H9 (cell line): ENCODE data around the gene KIF5A. TPM values are rescaled to one million over a fixed set of nuclear protein-coding genes. Genes with fewer than 3 reads are reported as not detected.

ENCODE experiments used
- DNase-seq: peaks from one replicate; pipeline ENCODE4 v3.0.0-alpha.2; 2017
- H2AFZ ChIP-seq: one replicate; pipeline ENCODE4 v1.6.1; 2013; ENCODE audit warnings: mild to moderate bottlenecking, low read length, control low read depth, moderate library complexity
- H2AK5ac ChIP-seq: 2 replicates; pipeline ENCODE4 v1.6.1; 2013; ENCODE audit warnings: low read length, control low read depth, mixed read lengths; ENCODE audit not compliant: insufficient read length
- H2BK120ac ChIP-seq: one replicate; pipeline ENCODE4 v1.6.1; 2013; ENCODE audit warnings: low read depth, mild to moderate bottlenecking, low read length, control low read depth, inconsistent platforms; ENCODE audit not compliant: poor library complexity, severe bottlenecking
- H2BK12ac ChIP-seq: 2 replicates; pipeline ENCODE4 v1.6.1; 2013; ENCODE audit warnings: low read length, control low read depth, mixed read lengths, low read depth; ENCODE audit not compliant: insufficient read length
- H2BK15ac ChIP-seq: 2 replicates; pipeline ENCODE4 v1.6.1; 2013; ENCODE audit warnings: low read depth, low read length, control low read depth
- H2BK20ac ChIP-seq: one replicate; pipeline ENCODE4 v1.6.1; 2013; ENCODE audit warnings: low read depth, mild to moderate bottlenecking, low read length, control low read depth, inconsistent platforms; ENCODE audit not compliant: poor library complexity, severe bottlenecking
- H2BK5ac ChIP-seq: 2 replicates; pipeline ENCODE4 v1.6.1; 2013; ENCODE audit warnings: low read length, control low read depth, mixed read lengths; ENCODE audit not compliant: insufficient read length
- H3K14ac ChIP-seq: 2 replicates; pipeline ENCODE4 v1.6.1; 2013; ENCODE audit warnings: low read length, control low read depth; ENCODE audit not compliant: insufficient read depth
- H3K18ac ChIP-seq: 2 replicates; pipeline ENCODE4 v1.6.1; 2013; ENCODE audit warnings: low read depth, mild to moderate bottlenecking, mixed read lengths, low read length, control low read depth; ENCODE audit not compliant: insufficient read length
- H3K23ac ChIP-seq: 2 replicates; pipeline ENCODE4 v1.6.1; 2013; ENCODE audit warnings: low read length, control low read depth, mixed read lengths, low read depth; ENCODE audit not compliant: insufficient read length
- H3K23me2 ChIP-seq: 2 replicates; pipeline ENCODE4 v1.6.1; 2013; ENCODE audit warnings: low read depth, mild to moderate bottlenecking, mixed read lengths, low read length, control low read depth; ENCODE audit not compliant: insufficient read length, poor library complexity, severe bottlenecking
- H3K27ac ChIP-seq: 2 replicates; pipeline ENCODE4 v1.5.1; 2013; ENCODE audit warnings: low read length, control low read depth, mixed read lengths, low read depth; ENCODE audit not compliant: insufficient read length
- H3K27me3 ChIP-seq: 2 replicates; pipeline ENCODE4 v1.6.1; 2013; ENCODE audit warnings: low read length, control low read depth, inconsistent platforms; ENCODE audit not compliant: insufficient read depth
- H3K4ac ChIP-seq: 2 replicates; pipeline ENCODE4 v1.6.1; 2013; ENCODE audit warnings: low read depth, mild to moderate bottlenecking, control low read depth, inconsistent platforms, low read length, moderate library complexity
- H3K4me1 ChIP-seq: 2 replicates; pipeline ENCODE4 v1.6.1; 2013; ENCODE audit warnings: low read length, control low read depth, inconsistent platforms; ENCODE audit not compliant: insufficient read depth
- H3K4me2 ChIP-seq: 2 replicates; pipeline ENCODE4 v1.6.1; 2013; ENCODE audit warnings: low read length, control low read depth, mixed read lengths; ENCODE audit not compliant: insufficient read length, insufficient read depth
- H3K56ac ChIP-seq: 2 replicates; pipeline ENCODE4 v1.6.1; 2013; ENCODE audit warnings: low read depth, mild to moderate bottlenecking, mixed read lengths, low read length, control low read depth; ENCODE audit not compliant: insufficient read length
- H3K79me1 ChIP-seq: 2 replicates; pipeline ENCODE4 v1.6.1; 2013; ENCODE audit warnings: low read depth, mild to moderate bottlenecking, moderate library complexity, low read length, control low read depth, inconsistent platforms; ENCODE audit not compliant: insufficient read depth, poor library complexity, severe bottlenecking
- H3K79me2 ChIP-seq: 2 replicates; pipeline ENCODE4 v1.6.1; 2013; ENCODE audit warnings: low read length, control low read depth, inconsistent platforms; ENCODE audit not compliant: insufficient read depth
- H3K9ac ChIP-seq: 2 replicates; pipeline ENCODE4 v1.6.1; 2013; ENCODE audit warnings: low read length, control low read depth, mixed read lengths; ENCODE audit not compliant: insufficient read length; ENCODE audit errors: extremely low read depth
- H3K9me3 ChIP-seq: one replicate; pipeline ENCODE4 v1.6.1; 2013; ENCODE audit warnings: low read depth, low read length, inconsistent platforms; ENCODE audit not compliant: control insufficient read depth
- H3T11ph ChIP-seq: one replicate; pipeline ENCODE4 v1.6.1; 2013; ENCODE audit warnings: mild to moderate bottlenecking, low read length, control low read depth, inconsistent platforms
- H4K20me1 ChIP-seq: one replicate; pipeline ENCODE4 v1.6.1; 2013; ENCODE audit not compliant: control insufficient read depth, insufficient read length, insufficient read depth
- H4K5ac ChIP-seq: 2 replicates; pipeline ENCODE4 v1.6.1; 2013; ENCODE audit warnings: low read depth, mild to moderate bottlenecking, mixed read lengths, low read length, control low read depth; ENCODE audit not compliant: insufficient read length
- H4K8ac ChIP-seq: replicated peaks from 2 replicates; pipeline ENCODE4 v1.6.1; 2013; ENCODE audit warnings: low read length, control low read depth, mixed read lengths, low read depth; ENCODE audit not compliant: insufficient read length
- H4K91ac ChIP-seq: 2 replicates; pipeline ENCODE4 v1.6.1; 2013; ENCODE audit warnings: low read depth, mild to moderate bottlenecking, moderate library complexity, mixed read lengths, low read length, control low read depth; ENCODE audit not compliant: insufficient read length
- H3K27ac Mint-ChIP-seq, 3 experiments: 2 replicates in 2 of 3; 3 replicates in 1 of 3; pipeline ENCODE4 v1.8.0; 2020 to 2021; ENCODE audit warnings: mixed read lengths in 3 of 3, mild to moderate bottlenecking in 1 of 3, moderate library complexity in 1 of 3
- H3K27me3 Mint-ChIP-seq: 2 replicates; pipeline ENCODE4 v1.8.0; 2021; ENCODE audit warnings: low read depth, mild to moderate bottlenecking, moderate library complexity, mixed read lengths
- H3K36me3 Mint-ChIP-seq, 3 experiments: 2 replicates in 2 of 3; 3 replicates in 1 of 3; pipeline ENCODE4 v1.8.0; 2020 to 2021; ENCODE audit warnings: low read depth in 3 of 3, mixed read lengths in 3 of 3; ENCODE audit not compliant: insufficient read depth in 1 of 3
- H3K4me1 Mint-ChIP-seq, 2 experiments: 2 replicates each; pipeline ENCODE4 v1.8.0; 2020; ENCODE audit warnings: mixed read lengths in 2 of 2
- H3K4me3 Mint-ChIP-seq, 2 experiments: 2 replicates in 1 of 2; 3 replicates in 1 of 2; pipeline ENCODE4 v1.8.0; 2020 to 2021; ENCODE audit warnings: mild to moderate bottlenecking in 2 of 2, mixed read lengths in 2 of 2, moderate library complexity in 1 of 2
- H3K9me3 Mint-ChIP-seq, 2 experiments: 2 replicates in 1 of 2; 3 replicates in 1 of 2; pipeline ENCODE4 v1.8.0; 2020; ENCODE audit warnings: mild to moderate bottlenecking in 2 of 2, mixed read lengths in 2 of 2, moderate library complexity in 1 of 2
- WGBS: extraction: QIAGEN DNeasy Blood & Tissue Kit; methylation state at CpG from one replicate; pipeline ENCODE4 v1.1.7; 2013; ENCODE audit warnings: missing lambda C conversion rate, low lambda C conversion rate, mixed read lengths; ENCODE audit not compliant: insufficient read length; ENCODE audit errors: extremely low coverage; 5-methylcytosine and 5-hydroxymethylcytosine counted together
- total RNA-seq: library from RNA; stranded (reverse); gene quantifications from 2 replicates; pipeline ENCODE4 v1.2.1, GENCODE V29; 2021
- TF ChIP-seq, protein P1 (sequence below): fragments of 200-600 bp; sonication (generic); conservative IDR thresholded peaks from 3 replicates; pipeline ENCODE4 v1.8.0; 2021; ENCODE audit warnings: antibody characterized with exemption, mild to moderate bottlenecking

The KIF5A gene
- total RNA-seq, 1 experiment from 2014 or later = 18.5 TPM

- Histone ChIP-seq H3T11ph (no peak overlapping the region), H2BK120ac (no peak overlapping the region), H3K18ac (no peak overlapping the region), H3K4ac (no peak overlapping the region), H2BK20ac (no peak overlapping the region), H3K14ac (no peak overlapping the region), H3K4me1 (peaks cover 3% of the 10 kb centered on the region; the same call in 1 of the 2 replicates), H3K56ac (no peak overlapping the region), H4K20me1 (no peaks in the 10 kb centered on the region), H2BK12ac (no peak overlapping the region), H4K5ac (no peak overlapping the region), H2AFZ (no peak overlapping the region), H4K91ac (no peak overlapping the region), H3K79me2 (no peaks in the 10 kb centered on the region), H3K23me2 (peaks cover 14% of the 10 kb centered on the region), H3K9me3 (no peaks in the 10 kb centered on the region), H2BK15ac (no peak overlapping the region), H4K8ac (no peak overlapping the region), H2BK5ac (no peak overlapping the region), H3K23ac (no peak overlapping the region), H3K4me2 (no peak overlapping the region), H3K27ac (no peak overlapping the region), H3K79me1 (no peaks in the 10 kb centered on the region), H2AK5ac (no peak overlapping the region), H3K27me3 (no peaks in the 10 kb centered on the region), H3K9ac (no peak overlapping the region)
- TF ChIP-seq, protein P1, sequence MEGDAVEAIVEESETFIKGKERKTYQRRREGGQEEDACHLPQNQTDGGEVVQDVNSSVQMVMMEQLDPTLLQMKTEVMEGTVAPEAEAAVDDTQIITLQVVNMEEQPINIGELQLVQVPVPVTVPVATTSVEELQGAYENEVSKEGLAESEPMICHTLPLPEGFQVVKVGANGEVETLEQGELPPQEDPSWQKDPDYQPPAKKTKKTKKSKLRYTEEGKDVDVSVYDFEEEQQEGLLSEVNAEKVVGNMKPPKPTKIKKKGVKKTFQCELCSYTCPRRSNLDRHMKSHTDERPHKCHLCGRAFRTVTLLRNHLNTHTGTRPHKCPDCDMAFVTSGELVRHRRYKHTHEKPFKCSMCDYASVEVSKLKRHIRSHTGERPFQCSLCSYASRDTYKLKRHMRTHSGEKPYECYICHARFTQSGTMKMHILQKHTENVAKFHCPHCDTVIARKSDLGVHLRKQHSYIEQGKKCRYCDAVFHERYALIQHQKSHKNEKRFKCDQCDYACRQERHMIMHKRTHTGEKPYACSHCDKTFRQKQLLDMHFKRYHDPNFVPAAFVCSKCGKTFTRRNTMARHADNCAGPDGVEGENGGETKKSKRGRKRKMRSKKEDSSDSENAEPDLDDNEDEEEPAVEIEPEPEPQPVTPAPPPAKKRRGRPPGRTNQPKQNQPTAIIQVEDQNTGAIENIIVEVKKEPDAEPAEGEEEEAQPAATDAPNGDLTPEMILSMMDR = no peak
- peaks cover 14 to 44% (median 40%) of the 10 kb centered on the region in 3 experiments; a peak in 6 of 7 replicates for H3K36me3 Mint-ChIP-seq
- H3K4me3 Mint-ChIP-seq = peak overlapping the region; percentile 12 to 96; a peak in 2 of 5 replicates
- no peak overlapping the region for H3K27ac Mint-ChIP-seq
- H3K9me3 Mint-ChIP-seq = no peaks in the 10 kb centered on the region
- peaks cover 25 to 45% of the 10 kb centered on the region in 2 experiments for H3K4me1 Mint-ChIP-seq
- no peaks in the 10 kb centered on the region; the same call in 1 of the 2 replicates for H3K27me3 Mint-ChIP-seq
- WGBS = no CpG with 5 or more reads among the region's 11 CpGs
- no peak for DNase-seq
Measured at GRCh38 chr12:57524814-57525614, 24.8 kb upstream of the KIF5A start.
